Stimulated activated CD8-positive, alpha-beta memory T cell treated with anti-CD3 and anti-CD28 coated beads, Interleukin-4, amount 100 ng/mL, for 24 hours (primary cell): ENCODE data around the gene ZSCAN30.

ENCODE experiments used
- DNase-seq: peaks from one replicate; pipeline ENCODE4 v3.0.0-alpha.2; 2020; ENCODE audit warnings: low read depth

The ZSCAN30 gene

GRCh38 chr18:35290094-35290735 lies at the start of gene ZSCAN30:
ZSCAN30 (minus strand) TSS chr18:35290229; CDS start chr18:35264352, 25,877 bp downstream.
- peak; percentile 92 for DNase-seq

DNA sequence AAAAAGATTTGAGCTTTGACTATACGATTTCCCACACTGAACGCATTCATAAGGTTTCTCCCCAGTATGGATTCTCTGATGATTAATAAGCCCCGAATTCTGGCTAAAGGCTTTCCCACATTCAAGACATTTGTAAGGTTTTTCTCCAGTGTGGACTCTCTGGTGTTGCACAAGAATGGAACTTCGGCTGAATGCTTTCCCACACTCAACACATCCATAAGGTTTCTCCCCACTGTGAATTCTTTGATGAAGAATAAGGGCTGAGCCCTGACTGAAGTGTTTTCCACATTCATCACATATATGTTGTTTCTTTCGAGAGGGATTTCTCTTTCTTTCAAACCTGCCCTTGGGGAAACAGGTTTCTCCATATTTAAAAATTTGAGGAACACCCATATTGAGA lies 47.3 kb upstream of the ZSCAN30 start:
- DNase-seq: no peak

GRCh38 chr18:35335866-35336265 lies 45.8 kb upstream of the ZSCAN30 start:
- DNase-seq: no peak

- no peak for DNase-seq
These were observed 44.8 kb upstream of the ZSCAN30 start for GRCh38 chr18:35334821-35335220.

- no peak for DNase-seq
These were observed 44.2 kb upstream of the ZSCAN30 start for GRCh38 chr18:35334212-35334611.

GRCh38 chr18:35331367-35332087 lies 41.5 kb upstream of the ZSCAN30 start:
- DNase-seq: no peak

- no peak for DNase-seq
These were observed 38.8 kb upstream of the ZSCAN30 start for GRCh38 chr18:35328868-35329267.

- no peak for DNase-seq
These were observed 36.8 kb upstream of the ZSCAN30 start for GRCh38 chr18:35326695-35327387.

GRCh38 chr18:35324926-35325655 lies 35.1 kb upstream of the ZSCAN30 start:
- DNase-seq: no peak

DNA sequence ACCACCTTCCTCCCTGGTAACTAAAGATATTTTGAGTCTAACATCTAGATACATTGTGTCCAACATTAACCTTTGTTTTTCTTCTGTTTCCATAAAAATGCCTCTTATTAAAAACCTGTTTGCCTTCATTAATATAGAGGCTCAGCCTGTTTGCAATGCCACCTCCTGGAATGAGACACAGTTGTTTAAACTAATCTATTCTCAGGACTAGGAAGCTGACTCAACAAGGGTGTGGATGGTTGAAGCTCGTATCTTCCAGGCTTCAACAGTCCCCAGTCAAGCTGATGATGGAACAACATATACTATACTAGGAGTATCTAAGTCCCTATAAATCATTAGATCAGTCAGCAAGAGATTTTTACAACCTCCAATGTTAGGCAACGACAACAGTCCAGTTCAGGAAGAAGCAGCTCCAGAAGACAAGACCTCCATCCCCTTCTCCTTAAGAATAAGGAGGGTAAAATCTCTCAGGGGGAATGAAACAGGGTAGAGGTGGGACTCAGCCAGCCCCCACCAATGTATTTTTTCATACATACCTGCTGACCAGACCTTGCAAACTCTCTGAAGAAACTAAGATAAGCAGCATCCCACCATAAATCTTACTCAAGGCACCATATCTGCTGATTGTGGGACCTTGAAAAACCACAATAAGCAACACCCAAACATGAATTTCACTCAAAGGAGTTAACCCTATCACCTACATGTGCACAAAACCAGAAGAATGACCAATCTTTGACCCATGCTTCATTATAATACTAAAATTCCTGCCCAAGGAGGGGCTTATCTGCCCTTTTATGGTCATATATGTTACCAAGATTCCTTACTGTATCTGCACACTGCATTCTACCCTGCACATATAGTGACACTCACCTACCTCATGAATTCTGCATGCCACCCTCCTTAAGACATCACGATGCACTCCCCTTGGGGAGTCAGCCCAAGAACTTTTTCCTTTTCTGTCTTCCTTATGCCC lies 32.7 kb upstream of the ZSCAN30 start:
- DNase-seq: no peak

DNA sequence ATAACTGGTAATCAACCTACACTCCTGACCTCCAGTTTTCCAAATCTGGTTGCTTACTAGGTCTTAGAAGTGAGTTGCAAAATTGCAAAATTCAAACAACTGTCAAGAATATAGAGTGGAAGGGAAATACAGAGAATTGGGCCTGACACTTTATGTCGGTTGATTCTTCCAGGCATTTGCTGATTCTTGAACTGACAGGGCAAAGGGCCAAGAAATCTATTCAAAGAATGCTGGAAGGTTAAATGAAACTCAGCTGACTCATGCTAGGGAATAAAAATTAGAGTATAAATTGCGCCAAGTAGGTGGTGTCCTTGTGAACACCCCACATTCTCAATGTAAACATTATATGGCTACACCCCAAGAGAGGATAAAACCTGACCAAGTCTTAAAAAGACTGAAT lies 21.5 kb upstream of the ZSCAN30 start:
- no peak for DNase-seq

DNA sequence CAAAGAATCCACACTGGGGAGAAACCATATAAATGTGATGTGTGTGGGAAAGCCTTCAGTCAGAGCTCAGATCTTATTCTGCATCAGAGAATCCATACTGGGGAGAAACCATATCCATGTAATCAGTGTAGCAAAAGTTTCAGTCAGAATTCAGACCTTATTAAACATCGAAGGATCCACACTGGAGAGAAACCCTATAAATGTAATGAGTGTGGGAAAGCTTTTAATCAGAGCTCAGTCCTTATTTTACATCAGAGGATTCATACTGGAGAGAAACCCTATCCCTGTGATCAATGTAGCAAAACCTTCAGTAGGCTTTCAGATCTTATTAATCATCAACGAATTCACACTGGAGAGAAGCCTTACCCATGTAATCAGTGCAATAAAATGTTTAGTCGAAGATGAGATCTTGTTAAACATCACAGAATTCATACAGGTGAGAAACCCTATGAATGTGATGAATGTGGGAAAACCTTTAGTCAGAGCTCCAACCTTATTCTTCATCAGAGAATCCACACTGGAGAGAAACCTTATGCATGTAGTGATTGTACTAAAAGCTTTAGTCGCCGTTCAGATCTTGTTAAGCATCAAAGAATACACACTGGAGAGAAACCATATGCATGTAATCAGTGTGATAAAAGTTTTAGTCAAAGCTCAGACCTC lies 16.7 kb upstream of the ZSCAN30 start:
- no peak for DNase-seq

DNA sequence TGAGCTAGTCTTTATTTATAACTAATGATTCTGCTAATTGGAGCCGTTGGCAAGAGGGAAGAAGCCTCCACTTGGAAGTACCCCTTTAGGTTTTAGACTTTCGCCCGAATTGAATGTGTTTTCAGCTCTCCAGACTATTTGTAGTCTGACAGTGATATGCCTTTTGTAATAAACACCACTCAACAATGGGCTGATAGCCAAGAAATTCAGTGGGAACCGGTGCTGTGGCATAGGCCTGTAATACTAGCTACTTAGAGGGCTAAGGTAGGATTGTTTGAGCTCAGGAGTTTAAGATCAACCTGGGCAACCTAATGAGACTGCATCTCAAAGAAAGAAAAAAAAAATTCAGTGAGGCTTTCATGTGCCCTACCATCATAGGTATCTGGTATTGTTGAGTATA lies 13.6 kb upstream of the ZSCAN30 start:
- DNase-seq: no peak

DNA sequence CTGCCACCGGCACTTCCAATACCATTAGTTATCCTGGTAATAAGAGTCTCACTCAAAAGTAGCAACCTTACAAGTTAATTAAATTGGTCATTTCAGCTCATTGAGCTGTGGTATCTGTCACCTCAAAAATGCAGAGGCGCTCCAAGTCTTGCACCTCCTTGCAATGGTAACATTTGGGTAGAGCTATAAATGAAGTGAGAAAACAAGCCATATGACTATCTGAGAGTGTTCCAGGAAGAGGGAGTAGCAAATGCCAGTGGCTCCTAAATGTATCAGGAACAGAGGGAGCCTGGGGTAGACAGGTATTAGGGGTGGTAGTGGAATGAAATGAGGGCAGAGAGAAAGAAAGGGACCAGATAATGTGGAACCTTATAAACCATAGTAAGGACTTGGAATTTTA lies 6.0 kb upstream of the ZSCAN30 start:
- no peak for DNase-seq

DNA sequence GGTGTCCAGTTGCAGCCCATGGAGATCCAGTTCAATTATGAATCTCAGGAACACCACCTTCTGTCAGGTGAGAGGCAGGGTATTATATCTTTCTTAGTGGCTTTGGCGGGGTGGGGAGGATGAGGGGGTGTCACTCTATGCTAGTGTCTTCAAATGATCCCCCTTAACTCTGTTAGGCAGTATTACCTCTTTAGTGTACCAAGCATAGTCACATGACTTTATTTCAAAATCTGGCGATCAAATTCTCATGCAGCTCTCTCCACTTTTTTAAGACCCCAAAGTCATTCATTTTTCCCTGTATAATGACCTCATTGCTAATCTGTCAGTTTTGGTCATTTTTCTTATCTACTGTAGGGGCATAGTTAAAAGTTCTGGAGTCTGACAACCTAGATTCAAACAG lies 1.1 kb upstream of the ZSCAN30 start:
- DNase-seq: no peak

- no peak for DNase-seq
These were observed 319 bp downstream of the ZSCAN30 start for GRCh38 chr18:35289727-35290093.

- no peak for DNase-seq
These were observed 736 bp downstream of the ZSCAN30 start for GRCh38 chr18:35289293-35289692.

DNA sequence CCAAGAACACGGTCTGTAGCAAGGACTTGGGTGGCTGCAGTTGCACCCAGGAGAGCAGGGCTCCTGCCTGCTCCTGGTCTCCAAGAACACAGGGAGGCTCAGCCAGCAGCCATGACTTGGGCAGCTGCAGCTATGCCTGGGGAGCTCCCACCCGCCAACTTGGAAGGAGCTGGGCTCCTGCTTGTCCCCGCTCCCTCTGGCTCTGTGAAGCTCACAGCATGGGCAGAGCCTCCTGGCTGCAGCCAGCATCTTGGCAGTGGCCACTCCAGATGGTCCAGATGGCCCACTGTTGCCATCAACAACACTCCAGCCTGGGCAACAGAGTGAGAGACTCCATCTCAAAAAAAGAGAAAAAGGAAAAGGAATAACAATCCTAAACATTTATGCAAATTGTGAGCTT lies 5.2 kb downstream of the ZSCAN30 start:
- no peak for DNase-seq

GRCh38 chr18:35283923-35284794 lies 5.9 kb downstream of the ZSCAN30 start:
- no peak for DNase-seq

DNA sequence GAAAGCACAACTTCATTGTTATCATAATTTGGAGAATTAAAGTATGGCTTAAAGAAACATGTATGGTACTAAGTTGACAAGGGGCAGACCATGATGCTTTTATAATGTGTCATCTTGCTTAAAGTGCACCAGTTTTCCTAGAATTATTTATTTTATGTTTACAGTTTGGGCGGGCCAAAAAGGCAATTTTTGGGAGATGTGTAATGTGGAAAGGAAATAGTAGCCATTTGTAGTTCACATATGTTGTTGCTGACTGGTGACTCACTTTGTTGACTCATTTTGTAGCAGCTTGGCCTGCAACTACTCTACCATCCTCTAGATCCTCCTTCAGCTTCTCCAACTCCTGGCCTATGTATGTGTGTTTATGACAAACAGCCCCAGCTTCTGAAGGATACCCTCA lies 7.7 kb downstream of the ZSCAN30 start:
- no peak for DNase-seq
